Measurements from ENCODE around the gene FBXL17. TPM values are rescaled to one million over a fixed set of nuclear protein-coding genes. Genes with fewer than 3 reads are reported as not detected.

FBXL17 gene
- total and polyA plus RNA-seq, 9 of the 15 experiments (the other 6 are each of a cell fraction or from before 2014, with no cell fraction given) = 0.32 to 5.4 (median 1.8) TPM

GRCh38 chr5:108381350-108381953 lies 446 bp downstream of the FBXL17 start (continued):
- TF ChIP-seq THAP12 (CRISPR knock-in tag; IDR thresholded peaks at IDR 0.05) (peak; percentile 71; the same call in 1 of the 2 replicates), HNRNPLL (IDR thresholded peaks at IDR 0.05; ENCODE audit: low read depth, low read length, poor library complexity, severe bottlenecking) (no peak), CEBPB (tag; IDR thresholded peaks at IDR 0.05) (no peak), ZNF583 (CRISPR knock-in tag; IDR thresholded peaks at IDR 0.05) (no peak; the same call in 1 of the 2 replicates), ZNF197 (CRISPR knock-in tag; IDR thresholded peaks at IDR 0.05; ENCODE audit: low read depth) (no peak), HLTF (IDR thresholded peaks at IDR 0.05) (no peak), STAG1 (CRISPR knock-in tag; IDR thresholded peaks at IDR 0.05; ENCODE audit: borderline replicate concordance) (no peak), L3MBTL2 (IDR thresholded peaks at IDR 0.05) (peak; percentile 75), ELF1 (tag; IDR thresholded peaks at IDR 0.05) (peak; percentile 47)

Measured in K562 (cell line).